Measurements from ENCODE around the gene TANC1.

Gene TANC1

DNA sequence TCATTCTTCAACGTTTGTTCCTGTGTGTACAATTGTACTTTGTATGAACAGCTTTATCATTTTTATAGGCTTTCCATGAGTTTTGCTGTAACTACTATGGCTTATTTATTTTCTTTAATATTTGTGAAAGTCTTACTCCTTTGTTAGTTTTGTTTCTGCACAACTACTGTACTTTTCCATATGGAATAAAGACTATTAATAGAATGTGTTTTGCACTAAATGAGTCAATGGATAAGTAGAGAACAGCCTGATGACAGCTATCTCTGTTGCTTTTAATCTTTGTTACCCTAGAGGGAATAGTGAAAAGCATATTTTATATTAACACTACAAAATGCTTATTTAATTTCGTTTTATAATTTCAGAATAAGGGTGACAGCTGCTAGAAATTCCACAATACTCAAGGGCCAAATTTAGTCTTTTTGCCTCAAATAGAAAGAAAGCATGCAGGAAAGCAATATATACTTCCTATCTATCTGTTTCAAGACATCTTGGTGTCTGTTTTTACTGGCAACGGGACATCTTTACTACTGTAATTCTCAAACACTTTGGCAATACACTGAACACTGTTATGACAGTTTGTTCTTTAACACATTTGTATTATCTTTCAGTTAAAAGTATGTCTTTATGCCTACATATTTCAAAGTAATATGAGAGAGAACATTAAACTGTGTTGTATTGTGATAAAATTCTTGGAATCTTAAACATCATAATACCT, 264.2 kb downstream of the TANC1 start:
- no peak for DNase-seq

DNA sequence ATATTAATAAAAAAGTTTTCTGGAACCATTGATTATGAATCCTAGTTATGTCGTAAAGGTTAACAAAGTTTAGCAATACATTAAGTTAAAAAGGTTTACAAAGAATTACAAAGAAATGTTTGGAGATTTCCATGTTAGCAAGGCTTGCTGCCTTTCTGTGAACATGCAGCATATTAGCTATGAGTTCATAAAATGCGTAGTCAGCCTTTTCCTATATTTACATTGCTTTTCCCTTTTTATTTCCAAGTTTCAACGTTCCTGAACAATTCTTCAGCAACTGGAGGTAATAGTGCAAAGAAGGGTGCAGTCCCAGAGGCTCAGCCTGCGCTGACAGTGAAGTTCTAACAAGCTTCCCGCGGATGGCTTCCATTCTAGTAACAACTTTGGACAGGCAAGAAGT, 266.4 kb downstream of the TANC1 start:
- DNase-seq, result no peak

DNA sequence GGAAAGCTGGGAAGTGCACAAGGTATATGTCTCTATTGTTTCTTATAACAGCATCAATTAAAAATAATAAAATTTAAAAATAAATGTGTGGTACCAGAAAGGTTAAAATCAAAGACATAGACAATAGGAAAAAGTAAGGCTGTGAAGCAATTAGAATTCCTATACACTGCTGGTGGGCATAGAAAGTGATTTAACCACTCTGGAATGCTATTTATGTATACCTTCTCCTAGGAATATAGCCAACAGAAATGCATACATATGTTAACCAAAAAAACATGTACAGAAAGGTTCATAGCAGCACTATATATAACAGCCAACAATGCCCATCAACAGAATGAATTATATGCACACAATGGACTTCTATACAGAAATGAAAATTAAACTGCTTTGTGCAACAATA, 275.1 kb downstream of the TANC1 start:
- no peak for DNase-seq

DNA sequence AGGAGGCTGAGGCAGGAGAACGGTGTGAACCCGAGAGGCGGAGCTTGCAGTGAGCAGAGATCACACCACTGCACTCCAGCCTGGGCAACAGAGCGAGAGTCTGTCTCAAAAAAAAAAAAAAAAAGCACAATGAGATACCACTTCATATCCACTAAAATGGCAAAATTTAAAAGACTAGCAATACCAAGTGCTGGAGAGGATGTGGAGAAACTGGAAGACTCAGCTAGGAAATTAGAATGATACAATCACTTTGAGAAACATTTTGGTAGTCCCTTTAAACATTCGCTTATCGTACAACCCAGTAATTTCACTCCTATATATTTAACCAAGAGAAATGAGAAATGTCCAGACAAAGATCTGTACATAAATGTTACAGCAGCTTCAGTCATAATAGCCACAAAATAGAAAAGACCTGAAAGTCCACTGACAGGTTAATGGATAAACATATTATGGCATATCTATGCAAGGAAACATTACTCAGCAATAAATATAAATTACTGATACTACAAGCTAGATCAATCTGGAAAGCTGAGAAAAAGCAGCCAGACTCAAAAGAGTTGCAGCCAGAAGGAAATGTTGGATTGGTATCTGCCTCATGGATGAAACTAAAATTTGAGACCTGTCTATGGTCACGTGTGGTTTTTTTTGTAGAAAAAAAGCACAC, 278.0 kb downstream of the TANC1 start:
- no peak for DNase-seq

DNA sequence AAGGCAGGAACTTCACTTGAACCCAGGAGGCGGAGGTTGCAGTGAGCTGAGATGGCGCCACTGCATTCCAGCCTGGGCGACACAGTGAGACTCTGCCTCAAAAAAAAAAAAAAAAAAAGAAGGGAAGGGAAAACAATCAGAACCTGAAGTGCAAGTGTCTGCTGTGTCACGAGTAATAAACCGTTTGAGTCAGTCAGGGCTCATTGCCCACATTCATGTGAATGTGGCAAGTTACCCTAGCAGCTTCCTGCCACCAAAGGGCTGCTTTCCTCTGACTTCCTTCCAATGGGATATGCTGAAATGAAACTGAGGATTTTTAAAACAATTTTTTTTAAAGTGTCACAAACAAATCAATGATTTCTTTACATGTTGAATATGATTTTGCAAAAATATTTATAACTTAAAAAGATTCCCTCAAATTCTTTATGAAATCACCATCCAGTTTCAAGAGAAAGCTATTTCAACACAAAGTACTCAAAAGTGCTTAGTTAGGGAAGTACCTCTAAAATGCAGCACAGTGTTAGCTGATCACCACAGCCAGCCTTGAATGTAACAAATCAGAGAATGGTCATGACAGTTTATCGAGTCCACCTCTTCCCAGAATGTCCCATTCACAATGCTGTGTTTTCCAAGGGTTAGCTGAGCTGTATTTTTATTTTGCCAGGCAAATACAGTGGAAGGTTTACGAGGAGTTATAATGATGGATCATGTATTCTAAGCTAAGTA, 281.7 kb downstream of the TANC1 start:
- no peak for DNase-seq

DNA sequence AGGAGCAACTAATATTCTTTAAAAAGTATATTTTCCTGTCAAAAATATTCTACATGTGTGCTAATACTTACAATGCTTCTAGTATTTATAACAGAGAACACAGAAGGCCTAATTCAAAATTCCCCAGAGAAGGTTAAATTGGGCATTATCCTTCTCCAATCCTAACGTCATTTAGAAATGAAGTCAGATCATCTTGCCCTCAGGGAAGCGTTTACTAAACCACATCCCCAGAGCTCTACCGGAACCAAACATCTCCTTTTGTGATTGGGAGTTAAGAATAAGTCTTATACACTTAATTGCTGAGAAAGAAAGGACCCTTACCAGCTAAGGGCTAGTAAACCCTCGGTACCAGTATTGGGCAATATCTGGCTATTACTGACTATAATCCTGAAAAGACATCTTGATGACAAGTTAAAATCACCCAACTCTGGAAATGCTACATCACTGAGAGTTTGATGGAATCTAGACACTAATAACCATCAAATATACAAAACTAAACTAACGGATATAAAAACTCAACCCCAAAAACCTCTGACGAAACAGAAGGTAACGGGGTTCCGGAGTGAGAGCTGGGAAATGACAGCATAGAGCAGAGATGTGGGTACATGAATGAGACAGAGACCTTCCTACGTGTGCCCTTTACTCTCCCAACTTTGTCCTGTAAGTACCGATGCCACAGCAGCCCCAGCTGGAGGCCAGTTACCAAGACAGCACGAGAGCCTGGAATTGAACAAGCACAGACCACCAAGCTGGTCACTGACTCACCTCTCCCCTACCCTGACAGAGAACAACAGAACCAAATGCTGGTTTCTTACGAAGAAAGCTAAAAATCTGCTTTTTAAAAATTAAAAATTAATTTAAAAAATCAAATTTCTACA, 283.1 kb downstream of the TANC1 start:
- no peak for DNase-seq

DNA sequence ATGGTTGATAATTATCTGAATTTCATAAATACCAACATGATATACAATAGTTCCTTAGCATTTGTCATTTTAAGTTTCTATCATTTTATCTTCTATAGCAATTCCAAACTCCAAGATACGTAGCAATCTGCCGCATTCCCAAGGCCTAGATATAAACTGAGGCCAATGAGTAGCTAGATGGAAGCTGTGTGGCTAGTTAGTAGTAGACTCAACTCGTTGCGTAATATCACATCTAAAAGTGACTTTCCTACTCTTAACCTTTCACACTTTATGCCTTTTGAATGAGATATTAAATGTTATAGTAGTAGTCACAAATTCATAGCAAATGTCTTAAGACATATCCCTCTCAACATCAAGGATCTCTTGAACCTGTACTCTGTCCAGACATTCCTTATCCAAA, 284.5 kb downstream of the TANC1 start:
- DNase-seq, result no peak

DNA sequence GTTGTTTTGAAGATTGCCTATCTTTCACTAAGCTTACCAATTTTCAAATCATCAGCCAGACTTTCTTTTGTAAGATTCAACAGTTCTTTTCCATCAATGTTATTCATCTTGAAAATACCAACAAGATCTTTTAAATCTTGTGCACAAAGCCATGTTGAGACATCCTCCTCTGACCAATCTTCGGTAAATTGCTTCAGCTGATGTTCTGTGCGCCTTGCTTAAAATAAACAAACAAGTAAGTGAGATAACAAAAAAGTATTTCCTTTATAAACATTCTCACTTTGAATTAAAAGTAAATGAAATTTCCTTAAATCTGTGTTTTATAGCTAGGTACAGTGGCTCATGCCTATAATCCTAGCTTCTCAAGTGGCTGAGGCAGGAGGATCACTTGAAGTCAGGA, 287.7 kb downstream of the TANC1 start:
- DNase-seq, result no peak

DNA sequence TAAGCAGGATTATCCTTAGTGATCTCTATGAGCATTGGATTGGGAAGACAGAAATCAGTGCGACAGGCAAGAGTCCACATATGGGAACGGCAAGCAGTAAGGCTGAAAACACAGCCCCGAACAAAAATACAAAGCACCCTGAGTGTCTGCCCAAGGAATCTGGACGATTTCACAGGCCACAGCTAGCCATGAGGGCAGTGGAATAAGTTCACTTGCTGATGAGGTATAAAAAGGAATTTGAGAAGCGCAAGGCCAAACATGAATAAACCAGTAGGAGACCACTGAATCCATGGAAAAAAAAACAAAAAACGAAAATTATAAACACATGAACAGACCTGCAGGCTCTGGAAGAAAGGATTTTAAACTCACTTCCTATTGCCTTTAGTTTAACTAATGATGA, 293.8 kb downstream of the TANC1 start:
- DNase-seq, result no peak

DNA sequence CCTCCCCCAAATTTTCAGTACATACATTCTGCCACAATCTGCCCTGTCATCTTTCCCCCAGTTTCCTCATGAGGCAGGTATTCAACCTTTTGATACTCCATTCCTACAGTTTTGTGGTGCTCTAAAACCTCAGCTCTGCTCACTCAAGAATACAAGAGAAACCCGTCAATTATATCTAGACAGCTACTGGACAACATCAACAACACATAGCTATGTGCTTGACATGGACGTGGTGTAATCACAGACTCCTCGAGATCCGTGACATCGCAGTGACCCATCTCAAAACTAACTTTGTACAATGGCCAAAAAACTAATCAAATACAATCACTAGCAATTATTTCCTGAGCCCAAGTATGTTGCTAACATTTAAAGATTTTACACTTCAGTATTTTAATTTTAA, 294.5 kb downstream of the TANC1 start:
- DNase-seq, result no peak

DNA sequence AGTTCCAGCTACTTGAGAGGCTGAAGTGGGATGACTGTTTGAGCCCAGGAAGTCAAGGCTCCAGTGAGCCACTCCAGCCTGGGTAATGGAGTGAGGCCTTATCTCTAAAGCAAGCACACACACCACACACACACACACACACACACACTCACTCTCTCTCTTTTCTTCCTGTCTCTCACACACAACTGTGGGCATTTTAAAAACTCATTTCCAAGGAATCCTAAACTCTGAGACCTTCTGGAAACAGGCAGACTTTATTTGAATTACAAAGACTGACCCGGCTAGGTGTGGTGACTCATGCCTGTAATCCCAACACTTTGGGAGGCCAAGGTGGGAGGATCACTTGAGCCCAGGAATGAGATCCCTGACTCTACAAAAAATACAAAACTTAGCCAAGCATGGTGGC, 296.7 kb downstream of the TANC1 start:
- no peak for DNase-seq

DNA sequence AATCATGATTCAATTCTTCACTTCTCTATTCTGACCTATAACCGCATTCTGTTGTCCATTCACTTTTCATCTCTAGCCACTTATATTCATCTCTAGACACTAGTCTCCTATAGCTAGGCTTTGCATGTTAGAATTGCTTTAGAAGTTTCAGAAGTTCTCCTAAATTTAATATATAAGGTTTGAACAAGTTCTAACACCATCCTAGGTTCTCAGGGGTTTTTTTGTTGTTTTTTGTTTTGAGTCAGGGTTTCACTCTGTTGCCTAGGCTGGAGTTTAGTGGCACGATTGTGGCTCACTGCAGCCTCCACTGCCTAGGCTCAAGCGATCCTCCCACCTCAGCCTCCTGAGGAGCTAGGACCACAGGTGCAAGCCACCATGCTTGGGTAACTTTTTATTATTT, 298.1 kb downstream of the TANC1 start:
- DNase-seq, result no peak

DNA sequence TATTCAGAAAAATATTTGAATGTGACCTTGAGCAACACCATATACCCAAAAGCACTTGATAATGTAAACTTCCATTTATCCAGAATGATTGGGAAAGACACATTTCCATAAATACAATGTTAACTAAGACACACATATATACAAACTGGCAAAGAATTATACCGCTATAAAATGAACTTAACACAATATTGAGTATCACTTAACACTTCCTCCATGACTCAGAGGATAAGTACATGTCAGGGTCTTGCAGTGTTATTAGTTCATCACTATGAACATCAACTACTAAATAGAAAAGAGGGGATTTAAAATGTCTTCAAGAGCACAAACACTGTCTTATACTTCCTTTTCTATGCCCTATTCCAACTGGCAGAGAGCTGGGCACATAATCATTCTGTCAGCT, 299.5 kb downstream of the TANC1 start:
- no peak for DNase-seq

DNA sequence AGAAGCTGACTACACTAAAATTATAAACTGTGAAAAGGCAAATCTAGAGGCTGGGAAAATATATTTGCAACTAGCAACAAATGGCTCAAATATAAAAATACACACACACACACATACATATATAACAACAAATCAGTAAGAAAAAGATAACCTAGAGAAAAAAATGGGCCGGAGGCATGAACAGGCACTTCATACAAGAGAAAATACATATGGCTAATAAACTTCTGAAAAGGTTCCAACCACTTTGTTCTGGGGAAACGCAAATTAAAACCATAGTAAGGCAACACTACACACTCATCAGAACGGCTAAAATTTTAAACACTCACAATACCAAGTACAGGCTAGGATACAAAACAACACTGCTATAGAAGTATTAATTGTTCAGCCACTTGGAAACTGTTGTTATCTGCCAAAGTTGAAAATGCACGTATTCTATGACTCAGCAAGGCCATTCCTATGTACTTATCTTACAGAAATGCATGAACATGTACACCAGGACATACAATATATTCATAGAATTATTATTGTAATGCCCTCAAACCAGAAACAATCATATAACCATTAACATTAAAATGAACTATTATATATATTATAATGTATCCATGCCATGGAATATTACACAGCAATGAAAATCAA, 302.4 kb downstream of the TANC1 start:
- DNase-seq, result no peak

DNA sequence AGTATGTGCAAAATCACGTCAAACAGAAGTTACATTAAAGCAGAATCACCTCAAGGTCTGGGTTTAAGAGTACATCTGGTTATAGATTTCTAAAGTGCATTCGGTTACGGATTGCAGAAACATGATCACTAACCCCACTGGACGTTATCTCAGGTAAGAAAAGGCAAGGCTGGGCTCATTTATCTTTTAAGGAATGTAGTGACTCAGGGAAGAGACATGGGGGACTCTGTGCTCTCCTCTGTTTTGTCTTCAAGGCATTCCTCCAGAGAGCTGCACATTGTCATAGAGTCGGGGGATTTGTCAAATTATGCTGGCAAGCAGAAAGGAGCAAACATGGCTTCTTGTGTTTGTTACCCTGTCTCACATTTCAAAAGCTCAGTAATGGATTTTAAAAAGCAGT, 303.7 kb downstream of the TANC1 start:
- no peak for DNase-seq

DNA sequence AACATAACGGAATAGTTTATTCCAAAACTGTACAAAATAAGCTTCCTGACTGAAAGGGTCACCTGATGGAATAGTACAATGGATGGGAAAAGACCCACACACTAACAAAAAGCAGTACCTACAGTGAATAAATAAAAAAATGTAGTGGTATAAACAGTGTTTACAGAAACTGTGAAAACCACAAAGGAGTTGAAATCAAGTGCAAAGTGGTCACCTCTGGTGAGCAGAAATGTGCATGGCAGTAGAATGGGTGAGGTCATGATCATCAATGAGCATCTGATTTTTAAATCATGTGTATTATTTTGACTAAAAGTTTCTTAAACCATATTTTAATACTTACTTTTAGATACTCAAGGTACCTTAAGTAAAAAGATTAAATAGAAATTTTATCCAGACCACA, 306.7 kb downstream of the TANC1 start:
- no peak for DNase-seq

DNA sequence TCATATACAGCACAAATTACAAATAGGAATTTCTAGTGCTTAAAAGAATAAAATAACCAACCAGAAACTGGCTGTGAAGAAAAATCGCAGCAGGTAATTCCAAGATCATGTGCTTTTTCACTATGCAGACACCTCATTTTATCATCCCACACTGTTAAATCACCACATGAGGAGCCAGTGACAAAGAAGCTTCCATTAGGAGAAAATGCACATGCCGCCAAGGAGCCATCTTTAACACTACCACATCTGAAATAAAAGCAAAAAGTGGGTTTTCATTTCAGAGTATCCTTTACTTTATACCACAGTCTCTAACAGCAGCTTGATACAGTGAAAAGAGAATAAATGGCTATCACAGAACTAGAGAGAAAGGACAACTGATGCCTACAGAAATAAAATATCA, 311.3 kb downstream of the TANC1 start:
- DNase-seq, result no peak

DNA sequence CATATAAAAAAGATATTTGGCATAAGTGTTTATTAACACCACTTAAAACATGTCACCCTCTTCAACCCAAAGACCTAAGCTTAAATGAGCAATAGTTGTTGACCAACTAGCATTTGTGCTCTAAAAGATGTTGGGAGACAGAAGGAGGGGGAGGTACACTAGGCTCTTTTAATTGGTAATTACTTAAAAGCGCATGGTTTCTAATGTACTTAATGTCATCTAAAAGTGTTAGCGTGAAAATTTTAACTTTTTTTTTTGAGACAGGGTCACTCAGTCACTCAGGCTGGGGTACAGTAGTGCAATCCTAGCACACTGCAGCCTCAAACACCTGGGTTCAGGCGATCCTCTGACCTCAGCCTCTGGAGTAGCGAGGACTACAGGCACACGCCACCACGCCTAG, 312.6 kb downstream of the TANC1 start:
- DNase-seq, result no peak
